Hepatocyte (in vitro differentiated cells): ENCODE results near the gene GDPGP1.

Experiments
- EZH2 ChIP-seq: fragments of 200-600 bp; sonication (generic); IDR thresholded peaks from 2 replicates; pipeline ENCODE4 v1.6.1; 2016; ENCODE audit warnings: antibody characterized with exemption, mild to moderate bottlenecking, borderline replicate concordance
- EZH2phosphoT487 ChIP-seq: fragments of 200-600 bp; sonication (generic); IDR thresholded peaks from one replicate; pipeline ENCODE4 v1.6.1; 2018; ENCODE audit warnings: antibody characterized with exemption, mild to moderate bottlenecking, low read depth, moderate library complexity; ENCODE audit not compliant: unreplicated experiment, severe bottlenecking
- TF ChIP-seq, protein P1 (sequence below): fragments of 200-600 bp; sonication (generic); IDR thresholded peaks from 2 replicates; pipeline ENCODE4 v1.5.1; 2016; ENCODE audit warnings: antibody characterized with exemption, mild to moderate bottlenecking; ENCODE audit not compliant: poor library complexity

DNA sequence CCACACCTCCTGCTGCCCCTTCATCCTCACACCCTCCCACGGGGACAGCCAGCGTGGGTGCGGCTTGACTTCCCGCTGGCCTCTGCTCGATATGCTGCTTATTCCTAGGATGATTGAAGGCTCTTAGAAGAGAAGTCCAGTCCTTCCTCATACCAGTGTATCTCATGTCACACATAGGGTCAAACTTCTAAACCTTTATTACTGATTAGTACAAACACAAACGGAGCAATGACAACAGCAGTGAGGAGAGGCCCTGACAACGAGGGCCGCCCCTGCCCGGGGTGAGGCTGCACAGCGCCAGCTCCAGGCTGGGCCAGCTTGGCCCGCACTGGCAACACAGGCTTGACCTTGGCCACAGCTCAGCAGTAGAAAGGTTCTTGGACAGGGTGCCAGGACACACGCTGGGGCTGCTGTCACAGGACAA lies 3.9 kb upstream of the GDPGP1 start:
- TF ChIP-seq, protein P1, sequence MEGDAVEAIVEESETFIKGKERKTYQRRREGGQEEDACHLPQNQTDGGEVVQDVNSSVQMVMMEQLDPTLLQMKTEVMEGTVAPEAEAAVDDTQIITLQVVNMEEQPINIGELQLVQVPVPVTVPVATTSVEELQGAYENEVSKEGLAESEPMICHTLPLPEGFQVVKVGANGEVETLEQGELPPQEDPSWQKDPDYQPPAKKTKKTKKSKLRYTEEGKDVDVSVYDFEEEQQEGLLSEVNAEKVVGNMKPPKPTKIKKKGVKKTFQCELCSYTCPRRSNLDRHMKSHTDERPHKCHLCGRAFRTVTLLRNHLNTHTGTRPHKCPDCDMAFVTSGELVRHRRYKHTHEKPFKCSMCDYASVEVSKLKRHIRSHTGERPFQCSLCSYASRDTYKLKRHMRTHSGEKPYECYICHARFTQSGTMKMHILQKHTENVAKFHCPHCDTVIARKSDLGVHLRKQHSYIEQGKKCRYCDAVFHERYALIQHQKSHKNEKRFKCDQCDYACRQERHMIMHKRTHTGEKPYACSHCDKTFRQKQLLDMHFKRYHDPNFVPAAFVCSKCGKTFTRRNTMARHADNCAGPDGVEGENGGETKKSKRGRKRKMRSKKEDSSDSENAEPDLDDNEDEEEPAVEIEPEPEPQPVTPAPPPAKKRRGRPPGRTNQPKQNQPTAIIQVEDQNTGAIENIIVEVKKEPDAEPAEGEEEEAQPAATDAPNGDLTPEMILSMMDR, result no peak
- TF ChIP-seq EZH2 (no peak), EZH2phosphoT487 (no peak)
